Upper lobe of right lung (tissue), 1 donor: Measurements from ENCODE around the gene ETF1. TPM values are rescaled to one million over a fixed set of nuclear protein-coding genes. Genes with fewer than 3 reads are reported as not detected.

Source experiments
- ATAC-seq: fragments of 200-7000 bp; cut with Tn5 transposase; one replicate; pipeline ENCODE4 v1.9.1; 2020; ENCODE audit warnings: mild to moderate bottlenecking, moderate library complexity
- DNase-seq: peaks from one replicate; pipeline ENCODE4 v3.0.0-alpha.2; 2020
- H3K27ac ChIP-seq: fragments of 200-600 bp; one replicate; pipeline ENCODE4 v1.8.0; 2022
- H3K27me3 ChIP-seq: fragments of 200-600 bp; one replicate; pipeline ENCODE4 v1.8.0; 2022; ENCODE audit warnings: mild to moderate bottlenecking
- H3K36me3 ChIP-seq: fragments of 200-600 bp; one replicate; pipeline ENCODE4 v1.8.0; 2022
- H3K4me1 ChIP-seq: fragments of 200-600 bp; one replicate; pipeline ENCODE4 v1.8.0; 2022
- H3K4me3 ChIP-seq: fragments of 200-600 bp; one replicate; pipeline ENCODE4 v1.8.0; 2022; ENCODE audit warnings: mild to moderate bottlenecking
- H3K9me3 ChIP-seq: fragments of 200-600 bp; one replicate; pipeline ENCODE4 v1.8.0; 2022
- CTCF ChIP-seq: fragments of 200-600 bp; IDR thresholded peaks from one replicate; pipeline ENCODE4 v1.8.0; 2022; ENCODE audit warnings: antibody characterized with exemption
- intact Hi-C: fragments of 100-400 bp; cut with DNase I; formaldehyde crosslinking; loops from one replicate; pipeline ENCODE4 v1.11.0; 2022
- total RNA-seq: library from RNA; stranded (reverse); fragmentation: NEBNext Ultra II Directional; extraction: Animal tissue kit (Norgen Biotek cat#: 25700); gene quantifications from one replicate; pipeline ENCODE4 v1.2.1, GENCODE V29; 2021
- donor health status: DM: no; HTN: yes; CAD: no; lungs with severe emphysema.

Gene ETF1
- total RNA-seq, 1 donor from 2014 or later: 114 TPM

- Histone ChIP-seq H3K4me1 (peaks cover 66% of the 10 kb centered on the region), H3K27me3 (no peaks in the 10 kb centered on the region), H3K4me3 (peak overlapping the region; percentile 99), H3K36me3 (peaks cover 11% of the 10 kb centered on the region), H3K9me3 (no peaks in the 10 kb centered on the region), H3K27ac (peak overlapping the region; percentile 98)
- ATAC-seq (no peak), DNase-seq (no peak)
- TF ChIP-seq CTCF: no peak
- intact Hi-C loops: no loop called here
These were observed 1.4 kb downstream of the ETF1 start for GRCh38 chr5:138541511-138542179.

DNA sequence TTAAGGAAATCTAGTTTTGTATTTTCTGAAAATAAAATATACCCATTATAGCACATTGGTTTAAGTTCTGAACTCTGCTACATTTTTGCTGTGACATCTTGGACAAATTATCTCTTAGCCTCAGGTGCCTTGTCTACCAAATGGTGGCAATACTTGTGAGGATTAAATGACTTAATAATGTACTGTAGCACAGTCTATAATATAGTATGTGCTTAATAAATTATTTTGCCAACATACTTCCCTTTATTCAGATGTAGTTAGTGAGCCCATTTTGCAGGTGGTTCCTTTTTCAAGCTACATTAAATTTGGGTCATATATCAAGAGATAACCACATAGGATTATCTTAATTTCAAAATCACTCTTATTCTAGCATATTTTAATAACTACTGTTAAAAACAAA, 3.2 kb downstream of the ETF1 start:
- peaks cover 47% of the 10 kb centered on the region for H3K4me1 ChIP-seq
- ATAC-seq: no peak

GRCh38 chr5:138538943-138539627, 4.0 kb downstream of the ETF1 start:
- Histone ChIP-seq H3K27ac (no peak overlapping the region), H3K27me3 (no peaks in the 10 kb centered on the region)

More for the DNA sequence above, 3.2 kb downstream of the ETF1 start:
- H3K4me3 ChIP-seq: no peak overlapping the region
- H3K9me3 ChIP-seq: no peaks in the 10 kb centered on the region
- intact Hi-C loops: no loop called here
- peaks cover 21% of the 10 kb centered on the region for H3K36me3 ChIP-seq
- no peak for DNase-seq
- no peaks in the 10 kb centered on the region for H3K27me3 ChIP-seq
- H3K27ac ChIP-seq: peak overlapping the region; percentile 42
- TF ChIP-seq CTCF: no peak

GRCh38 chr5:138536665-138537315, 6.2 kb downstream of the ETF1 start:
- H3K4me1 ChIP-seq: peaks cover 50% of the 10 kb centered on the region
- DNase-seq: no peak
- peak; percentile 29 for TF ChIP-seq CTCF
- H3K4me3 ChIP-seq: no peak overlapping the region
- no peaks in the 10 kb centered on the region for H3K9me3 ChIP-seq
- H3K27me3 ChIP-seq: no peaks in the 10 kb centered on the region
- peak; percentile 28 for ATAC-seq
- H3K36me3 ChIP-seq: peaks cover 21% of the 10 kb centered on the region
- H3K27ac ChIP-seq: no peak overlapping the region
- intact Hi-C loops: no loop called here

More at GRCh38 chr5:138538943-138539627, 4.0 kb downstream of the ETF1 start:
- Histone ChIP-seq H3K4me1 (peaks cover 46% of the 10 kb centered on the region), H3K4me3 (no peak overlapping the region), H3K9me3 (no peaks in the 10 kb centered on the region), H3K36me3 (peaks cover 21% of the 10 kb centered on the region)
- ATAC-seq: no peak
- TF ChIP-seq CTCF: no peak
- DNase-seq: no peak
- intact Hi-C loops: no loop called here

DNA sequence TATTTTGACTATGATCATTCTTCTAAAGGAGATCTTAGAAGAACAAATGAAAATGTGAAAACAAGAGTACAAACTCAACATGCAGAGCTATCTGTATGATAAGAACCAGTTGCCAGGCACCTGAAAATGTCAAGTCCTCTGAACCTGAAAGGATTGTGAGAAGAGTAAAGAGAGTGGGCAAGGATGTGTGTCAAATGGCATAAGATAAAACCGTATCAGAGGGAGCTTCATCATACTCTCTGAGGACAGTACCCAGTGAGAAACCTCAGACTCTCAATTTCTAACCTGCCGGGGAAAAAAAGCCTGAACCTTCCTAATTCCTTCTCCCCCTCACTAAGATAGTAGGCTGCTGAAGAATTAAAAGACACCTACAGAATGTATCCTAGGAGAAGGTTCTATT, 6.8 kb downstream of the ETF1 start:
- no peaks in the 10 kb centered on the region for H3K9me3 ChIP-seq
- H3K27me3 ChIP-seq: no peaks in the 10 kb centered on the region
- no peak for TF ChIP-seq CTCF
- ATAC-seq (no peak), DNase-seq (no peak)
- no peak overlapping the region for H3K27ac ChIP-seq
- peaks cover 21% of the 10 kb centered on the region for H3K36me3 ChIP-seq
- no peak overlapping the region for H3K4me3 ChIP-seq
- intact Hi-C loops: no loop called here
- H3K4me1 ChIP-seq: peaks cover 45% of the 10 kb centered on the region
